ENCODE measurements around the gene PTGDR2. TPM values are rescaled to one million over a fixed set of nuclear protein-coding genes. Genes with fewer than 3 reads are reported as not detected.

The PTGDR2 gene
- polyA plus RNA-seq, 2 of the 4 experiments (the other 2 are of a cell fraction) = 0.09 to 0.19 TPM

DNA sequence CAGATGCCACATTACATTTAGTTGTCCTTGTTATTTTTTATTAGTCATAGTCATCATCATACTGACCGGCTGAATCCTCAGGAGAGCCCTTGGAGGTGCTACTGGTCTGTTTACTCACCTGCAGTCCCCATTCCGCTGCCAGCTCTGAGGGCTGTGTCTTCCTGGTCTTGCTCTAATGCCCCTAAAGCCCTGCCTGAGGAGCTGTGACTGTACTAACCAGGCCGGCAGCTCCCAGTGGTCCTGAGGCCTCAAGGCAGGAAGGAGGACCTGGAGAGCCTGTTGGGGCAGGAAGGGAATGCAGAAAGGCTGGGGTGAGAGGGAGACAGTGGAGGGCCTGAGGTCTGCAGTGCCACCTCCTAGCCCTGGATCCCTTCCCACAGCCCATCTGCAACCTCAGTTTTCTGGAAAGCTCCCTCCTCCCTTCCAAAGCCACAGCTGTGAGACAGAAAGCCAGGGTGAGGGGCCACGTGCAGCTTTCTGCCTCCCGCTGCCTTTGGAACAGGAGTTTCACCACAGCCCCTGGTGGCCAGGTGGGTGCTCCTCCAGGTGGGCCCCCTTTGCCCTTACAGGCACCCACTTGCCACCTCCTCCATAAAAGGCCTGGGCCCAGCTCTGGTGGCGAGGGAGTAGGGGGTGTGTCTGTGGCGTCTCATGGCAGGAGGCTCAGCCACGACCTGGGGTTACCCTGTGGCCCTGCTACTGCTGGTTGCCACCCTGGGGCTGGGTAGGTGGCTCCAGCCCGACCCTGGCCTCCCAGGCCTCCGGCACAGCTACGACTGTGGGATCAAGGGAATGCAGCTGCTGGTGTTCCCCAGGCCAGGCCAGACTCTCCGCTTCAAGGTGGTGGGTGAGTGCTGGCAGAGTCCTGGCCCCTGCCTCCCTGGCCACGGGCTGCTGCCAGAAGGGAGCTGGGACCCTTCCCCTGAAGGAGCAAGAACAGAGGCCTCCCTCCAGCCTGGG, 11.4 kb upstream of the PTGDR2 start, which contains the start of gene ZP1:
Gene ZP1 (plus strand): TSS at position 632 of the 960 bp plus-strand sequence. CDS start 20 bp downstream, at position 652.
- no peak within 1 kb of the TSS for H3K4me2 ChIP-seq
- WGBS (ENCODE audit: missing lambda C conversion rate) = 59% methylated on average over 10 of the region's 13 CpGs
- FAIRE-seq = no peak
- peaks cover 9% of the 10 kb centered on the region for H3K4me1 ChIP-seq
- POLR2A ChIA-PET = no interaction called here
- ATAC-seq = no peak
- no peak for DNase-seq (ENCODE audit: low read depth in 1 of 2, low spot score in 1 of 2)
- H3K4me3 ChIP-seq = no peak within 1 kb of the TSS
- no peaks in the 10 kb centered on the region for H3K9me3 ChIP-seq
- H3K27ac ChIP-seq = no peak within 1 kb of the TSS
- CTCF ChIA-PET = interaction anchor here (0.7 to 12.3 kb wide), 11 partner anchors 9 to 320 kb away, joined by 3 to 79 read pairs (median 6); partner anchors contain the start of gene PTGDR2
- TF ChIP-seq RAD21 (conservative IDR thresholded peaks at IDR 0.05 in 1 of 2, IDR thresholded peaks at IDR 0.05 in 1 of 2) (no peak), ESRRA (IDR thresholded peaks at IDR 0.05; ENCODE audit: borderline replicate concordance, low read length) (no peak), ZNF302 (CRISPR knock-in tag; IDR thresholded peaks at IDR 0.05) (no peak), PHF8 (IDR thresholded peaks at IDR 0.05; ENCODE audit: borderline replicate concordance, low read depth) (no peak), FOSB (CRISPR knock-in tag; IDR thresholded peaks at IDR 0.05) (no peak), RCOR1 (IDR thresholded peaks at IDR 0.05; ENCODE audit: low read depth, low read length) (no peak), ZFP36 (IDR thresholded peaks at IDR 0.05; ENCODE audit: borderline replicate concordance, partially characterized antibody) (no peak), GATA3 (IDR thresholded peaks at IDR 0.05; ENCODE audit: borderline replicate concordance) (no peak), SREBF2 (IDR thresholded peaks at IDR 0.05) (no peak), JUNB (IDR thresholded peaks at IDR 0.05) (no peak), POLR2A (IDR thresholded peaks at IDR 0.05; ENCODE audit: low read length) (no peak), REST (IDR thresholded peaks at IDR 0.05) (no peak), NPAS2 (CRISPR knock-in tag; IDR thresholded peaks at IDR 0.05; ENCODE audit: borderline replicate concordance) (no peak), CHD4 (IDR thresholded peaks at IDR 0.05; ENCODE audit: borderline replicate concordance) (no peak), RARB (CRISPR knock-in tag; IDR thresholded peaks at IDR 0.05) (no peak)
- TF ChIP-seq, protein P1, sequence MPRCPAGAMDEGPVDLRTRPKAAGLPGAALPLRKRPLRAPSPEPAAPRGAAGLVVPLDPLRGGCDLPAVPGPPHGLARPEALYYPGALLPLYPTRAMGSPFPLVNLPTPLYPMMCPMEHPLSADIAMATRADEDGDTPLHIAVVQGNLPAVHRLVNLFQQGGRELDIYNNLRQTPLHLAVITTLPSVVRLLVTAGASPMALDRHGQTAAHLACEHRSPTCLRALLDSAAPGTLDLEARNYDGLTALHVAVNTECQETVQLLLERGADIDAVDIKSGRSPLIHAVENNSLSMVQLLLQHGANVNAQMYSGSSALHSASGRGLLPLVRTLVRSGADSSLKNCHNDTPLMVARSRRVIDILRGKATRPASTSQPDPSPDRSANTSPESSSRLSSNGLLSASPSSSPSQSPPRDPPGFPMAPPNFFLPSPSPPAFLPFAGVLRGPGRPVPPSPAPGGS (IDR thresholded peaks at IDR 0.05) = no peak
- TF ChIP-seq, protein P2, sequence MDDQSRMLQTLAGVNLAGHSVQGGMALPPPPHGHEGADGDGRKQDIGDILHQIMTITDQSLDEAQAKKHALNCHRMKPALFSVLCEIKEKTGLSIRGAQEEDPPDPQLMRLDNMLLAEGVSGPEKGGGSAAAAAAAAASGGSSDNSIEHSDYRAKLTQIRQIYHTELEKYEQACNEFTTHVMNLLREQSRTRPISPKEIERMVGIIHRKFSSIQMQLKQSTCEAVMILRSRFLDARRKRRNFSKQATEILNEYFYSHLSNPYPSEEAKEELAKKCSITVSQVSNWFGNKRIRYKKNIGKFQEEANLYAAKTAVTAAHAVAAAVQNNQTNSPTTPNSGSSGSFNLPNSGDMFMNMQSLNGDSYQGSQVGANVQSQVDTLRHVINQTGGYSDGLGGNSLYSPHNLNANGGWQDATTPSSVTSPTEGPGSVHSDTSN (IDR thresholded peaks at IDR 0.05) = no peak
- TF ChIP-seq, protein P3, sequence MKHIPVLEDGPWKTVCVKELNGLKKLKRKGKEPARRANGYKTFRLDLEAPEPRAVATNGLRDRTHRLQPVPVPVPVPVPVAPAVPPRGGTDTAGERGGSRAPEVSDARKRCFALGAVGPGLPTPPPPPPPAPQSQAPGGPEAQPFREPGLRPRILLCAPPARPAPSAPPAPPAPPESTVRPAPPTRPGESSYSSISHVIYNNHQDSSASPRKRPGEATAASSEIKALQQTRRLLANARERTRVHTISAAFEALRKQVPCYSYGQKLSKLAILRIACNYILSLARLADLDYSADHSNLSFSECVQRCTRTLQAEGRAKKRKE (CRISPR knock-in tag; IDR thresholded peaks at IDR 0.05; ENCODE audit: low read depth) = no peak
